SK-N-SH (cell line): ENCODE results near the gene PLD1. TPM values are rescaled to one million over a fixed set of nuclear protein-coding genes. Genes with fewer than 3 reads are reported as not detected.

Experiments used
- CTCF ChIA-PET: fragments of 300-600, 350-600 bp; formaldehyde crosslinking; extraction: SDS; loops from one replicate; lab custom pipeline; 2021; lab: Yijun Ruan, JAX
- POLR2A ChIA-PET: fragments of 350-600 bp; sonication (Branson Sonifier 250); formaldehyde crosslinking; extraction: SDS; loops from one replicate; lab custom pipeline; 2020; ENCODE audit warnings: antibody characterized with exemption, inconsistent platforms; lab: Yijun Ruan, JAX
- DNase-seq: peaks from one replicate; pipeline ENCODE4 v3.0.0; 2012
- H2AFZ ChIP-seq: fragments of 200-600 bp; sonication (generic); 2 replicates; pipeline ENCODE4 v1.8.1; 2016; ENCODE audit warnings: antibody characterized with exemption, mild to moderate bottlenecking, low read depth
- H3F3A ChIP-seq: fragments of 200-600 bp; sonication (generic); replicated peaks from 2 replicates; pipeline ENCODE3; 2016; ENCODE audit warnings: antibody characterized with exemption, mild to moderate bottlenecking; ENCODE audit not compliant: insufficient read depth
- H3K27ac ChIP-seq, 2 experiments: fragments of 200-500 bp in 1 of 2; fragments of 200-600 bp in 1 of 2; sonication (Bioruptor generic) in 1 of 2; sonication (generic), shearing (Covaris generic) in 1 of 2; 2 replicates each; pipeline versions ENCODE4 v1.5.1 to v1.6.1; 2014 to 2016; ENCODE audit warnings: low read depth in 2 of 2, inconsistent platforms in 1 of 2, low read length in 1 of 2, mild to moderate bottlenecking in 1 of 2, mixed read lengths in 1 of 2
- H3K27me3 ChIP-seq: fragments of 200-600 bp; sonication (generic), shearing (Covaris generic); 2 replicates; pipeline ENCODE4 v1.6.1; 2016; ENCODE audit warnings: mixed run types; ENCODE audit not compliant: insufficient read depth
- H3K36me3 ChIP-seq, 2 experiments: fragments of 200-500 bp in 1 of 2; fragments of 200-600 bp in 1 of 2; sonication (Bioruptor generic) in 1 of 2; sonication (generic) in 1 of 2; replicated peaks in 1 of 2; 2 replicates each; pipeline versions ENCODE3 to v1.5.1; 2014 to 2016; ENCODE audit warnings: low read length in 1 of 2, mild to moderate bottlenecking in 1 of 2; ENCODE audit not compliant: insufficient read depth in 2 of 2, control insufficient read depth in 1 of 2
- H3K4me1 ChIP-seq, 2 experiments: fragments of 200-500 bp in 1 of 2; fragments of 200-600 bp in 1 of 2; sonication (Bioruptor generic) in 1 of 2; sonication (generic), shearing (Covaris generic) in 1 of 2; 2 replicates each; pipeline versions ENCODE4 v1.5.1 to v1.6.1; 2014 to 2016; ENCODE audit warnings: low read depth in 1 of 2, low read length in 1 of 2, mixed run types in 1 of 2; ENCODE audit not compliant: insufficient read depth in 2 of 2, control insufficient read depth in 1 of 2
- H3K4me2 ChIP-seq: fragments of 200-600 bp; sonication (generic), shearing (Covaris generic); 2 replicates; pipeline ENCODE4 v1.6.1; 2017; ENCODE audit warnings: mixed run types
- H3K4me3 ChIP-seq, 2 experiments: fragments of 200-500 bp in 1 of 2; fragments of 200-600 bp in 1 of 2; sonication (Bioruptor generic) in 1 of 2; sonication (generic), shearing (Covaris generic) in 1 of 2; 2 replicates each; pipeline versions ENCODE4 v1.5.1 to v1.8.1; 2014 to 2016; ENCODE audit warnings: low read depth in 2 of 2, inconsistent platforms in 1 of 2, low read length in 1 of 2, mild to moderate bottlenecking in 1 of 2, mixed read lengths in 1 of 2, moderate library complexity in 1 of 2
- H3K79me2 ChIP-seq: fragments of 200-600 bp; sonication (generic); 2 replicates; pipeline ENCODE4 v1.8.1; 2017; ENCODE audit warnings: mild to moderate bottlenecking; ENCODE audit not compliant: insufficient read depth
- H3K9ac ChIP-seq: fragments of 200-600 bp; sonication (generic); 2 replicates; pipeline ENCODE4 v1.6.1; 2017; ENCODE audit warnings: mixed run types
- H3K9me2 ChIP-seq: fragments of 200-600 bp; sonication (generic); 2 replicates; pipeline ENCODE4 v1.6.1; 2017; ENCODE audit warnings: mixed run types
- H3K9me3 ChIP-seq: fragments of 200-600 bp; sonication (generic); 2 replicates; pipeline ENCODE4 v1.6.1; 2017; ENCODE audit warnings: mixed run types, mild to moderate bottlenecking, moderate library complexity
- H4K20me1 ChIP-seq: fragments of 200-600 bp; sonication (generic); 2 replicates; pipeline ENCODE4 v1.6.1; 2017; ENCODE audit warnings: mild to moderate bottlenecking, mixed run types; ENCODE audit not compliant: insufficient read depth
- CHD2 ChIP-seq: fragments of 150-350 bp; IDR thresholded peaks from 2 replicates; pipeline ENCODE4 v1.6.1; 2018; ENCODE audit warnings: low read length; ENCODE audit not compliant: partially characterized antibody
- ELF1 ChIP-seq: IDR thresholded peaks from 2 replicates; pipeline ENCODE4 v1.4.0; 2012
- EP300 ChIP-seq, 2 experiments: IDR thresholded peaks; 2 replicates each; pipeline versions ENCODE4 v1.4.0 to v1.6.1; 2012; ENCODE audit warnings: borderline replicate concordance in 1 of 2, low read depth in 1 of 2, low read length in 1 of 2
- FOXJ3 ChIP-seq: sonication (generic); formaldehyde crosslinking; IDR thresholded peaks from 2 replicates; pipeline ENCODE4 v1.5.1; 2020; ENCODE audit warnings: mild to moderate bottlenecking, missing genetic modification reagents
- FOXM1 ChIP-seq: IDR thresholded peaks from 2 replicates; pipeline ENCODE4 v1.4.0; 2012; ENCODE audit warnings: low read depth, mild to moderate bottlenecking
- GATA2 ChIP-seq: sonication (generic); formaldehyde crosslinking; IDR thresholded peaks from 2 replicates; pipeline ENCODE4 v1.5.0; 2020; ENCODE audit warnings: mild to moderate bottlenecking, missing genetic modification reagents
- MEF2A ChIP-seq: IDR thresholded peaks from 2 replicates; pipeline ENCODE4 v1.4.0; 2012; ENCODE audit warnings: low read depth, borderline replicate concordance
- MXI1 ChIP-seq: IDR thresholded peaks from 2 replicates; pipeline ENCODE4 v1.6.1; 2012; ENCODE audit warnings: mild to moderate bottlenecking, low read depth, low read length, improper control_type of control experiment
- NFIC ChIP-seq: IDR thresholded peaks from 2 replicates; pipeline ENCODE4 v1.4.0; 2012; ENCODE audit warnings: borderline replicate concordance
- RCOR1 ChIP-seq: fragments of 150-350 bp; IDR thresholded peaks from 2 replicates; pipeline ENCODE4 v1.6.1; 2017; ENCODE audit warnings: antibody characterized with exemption, low read length
- RFX5 ChIP-seq: IDR thresholded peaks from 2 replicates; pipeline ENCODE4 v1.6.1; 2012; ENCODE audit warnings: mild to moderate bottlenecking, improper control_type of control experiment, low read length
- RXRA ChIP-seq: IDR thresholded peaks from 2 replicates; pipeline ENCODE4 v1.4.0; 2012; ENCODE audit warnings: low read depth, mild to moderate bottlenecking, borderline replicate concordance
- SMC3 ChIP-seq: IDR thresholded peaks from 2 replicates; pipeline ENCODE4 v1.6.1; 2012; ENCODE audit warnings: low read depth, low read length, improper control_type of control experiment
- TAF1 ChIP-seq: IDR thresholded peaks from 2 replicates; pipeline ENCODE4 v1.6.1; 2012; ENCODE audit warnings: low read depth, mild to moderate bottlenecking, low read length, moderate library complexity, borderline replicate concordance
- TEAD4 ChIP-seq: IDR thresholded peaks from 2 replicates; pipeline ENCODE4 v1.4.0; 2012; ENCODE audit warnings: mild to moderate bottlenecking, borderline replicate concordance; ENCODE audit not compliant: insufficient read depth
- WGBS: methylation state at CpG from one replicate; pipeline ENCODE4 v1.1.6; 2017; ENCODE audit warnings: low lambda C conversion rate; 5-methylcytosine and 5-hydroxymethylcytosine counted together
- polyA plus RNA-seq, 3 experiments: library from polyadenylated mRNA; depleted of rRNA; stranded (reverse); fragments of >200 nt; gene quantifications; 2 replicates each; pipeline ENCODE4 v1.2.3, GENCODE V29; 2012
- TF ChIP-seq, protein P1 (sequence below): fragments of 150-350 bp; IDR thresholded peaks from 2 replicates; pipeline ENCODE4 v1.6.1; 2016; ENCODE audit warnings: mild to moderate bottlenecking, low read depth, low read length
- TF ChIP-seq, protein P2 (sequence below): fragments of 200-600 bp; sonication (generic); IDR thresholded peaks from 2 replicates; pipeline ENCODE4 v1.6.1; 2017; ENCODE audit warnings: antibody characterized with exemption, mild to moderate bottlenecking, moderate library complexity

Gene PLD1
- polyA plus RNA-seq, 1 of the 3 experiments (the other 2 are of a cell fraction): 6.2 TPM

DNA sequence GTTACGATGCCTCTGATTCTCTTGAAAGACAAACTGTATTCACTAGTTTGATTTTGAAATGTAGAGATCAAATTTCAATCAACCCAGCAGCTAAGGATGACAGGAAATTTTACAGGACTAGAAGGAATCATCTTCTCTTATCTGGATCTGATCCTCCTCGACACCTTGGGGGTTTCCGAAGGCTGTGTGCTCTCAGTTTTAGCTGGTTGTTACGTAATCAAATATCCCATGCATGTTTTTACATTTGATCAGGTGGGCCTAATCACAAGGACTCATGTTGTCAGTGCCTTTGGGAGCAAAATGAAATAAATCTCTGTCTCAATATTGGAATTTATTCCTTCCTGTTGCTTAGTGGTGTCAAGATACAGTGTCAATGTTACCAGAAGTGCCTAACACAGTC is 208.2 kb downstream of the PLD1 start:
- Histone ChIP-seq H2AFZ (no peak overlapping the region), H3K9me3 (no peaks in the 10 kb centered on the region), H3K36me3 (peaks cover 0 to 5% of the 10 kb centered on the region in 2 experiments), H3K9me2 (no peaks in the 10 kb centered on the region), H3K79me2 (no peaks in the 10 kb centered on the region), H3K27ac (no peak overlapping the region), H4K20me1 (no peaks in the 10 kb centered on the region), H3K9ac (no peak overlapping the region), H3K4me2 (no peak overlapping the region), H3K4me1 (no peaks in the 10 kb centered on the region; a peak in 1 of 4 replicates), H3K4me3 (no peak overlapping the region), H3F3A (no peaks in the 10 kb centered on the region), H3K27me3 (no peaks in the 10 kb centered on the region)
- CTCF ChIA-PET: no interaction called here
- POLR2A ChIA-PET: no interaction called here
- TF ChIP-seq EP300 (IDR thresholded peaks at IDR 0.05; ENCODE audit: borderline replicate concordance in 1 of 2, low read depth in 1 of 2, low read length in 1 of 2) (no peak), NFIC (no peak)
- WGBS: 90% methylated on average over 4 of the region's 4 CpGs
- no peak for DNase-seq

DNA sequence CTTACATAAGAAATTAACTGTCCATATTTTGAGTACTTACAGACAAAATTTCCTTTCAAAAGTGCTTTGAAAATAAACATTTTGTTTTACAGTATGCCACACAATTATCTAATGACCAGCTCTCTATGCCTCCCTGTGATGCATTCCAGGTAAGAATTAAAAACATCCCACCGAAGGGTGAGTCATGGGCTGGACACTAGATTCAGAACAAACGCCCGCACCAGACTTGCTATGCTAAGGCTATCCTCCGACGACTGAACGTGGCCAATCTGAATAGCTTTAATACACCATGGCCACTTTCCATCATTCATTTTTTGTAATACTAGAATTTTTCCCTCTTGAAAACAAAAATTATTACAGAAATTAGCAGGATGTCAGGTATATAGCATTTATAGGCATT is 210.3 kb downstream of the PLD1 start:
- peaks cover 0 to 5% of the 10 kb centered on the region in 2 experiments for H3K36me3 ChIP-seq
- no peaks in the 10 kb centered on the region for H3F3A ChIP-seq
- TF ChIP-seq MXI1 (no peak), FOXJ3 (CRISPR knock-in tag) (no peak), TEAD4 (no peak), RFX5 (no peak), FOXM1 (no peak), RCOR1 (no peak), SMC3 (no peak), ELF1 (no peak), MEF2A (no peak), RXRA (no peak), CHD2 (no peak), TAF1 (no peak), GATA2 (no peak)
- TF ChIP-seq, protein P1, sequence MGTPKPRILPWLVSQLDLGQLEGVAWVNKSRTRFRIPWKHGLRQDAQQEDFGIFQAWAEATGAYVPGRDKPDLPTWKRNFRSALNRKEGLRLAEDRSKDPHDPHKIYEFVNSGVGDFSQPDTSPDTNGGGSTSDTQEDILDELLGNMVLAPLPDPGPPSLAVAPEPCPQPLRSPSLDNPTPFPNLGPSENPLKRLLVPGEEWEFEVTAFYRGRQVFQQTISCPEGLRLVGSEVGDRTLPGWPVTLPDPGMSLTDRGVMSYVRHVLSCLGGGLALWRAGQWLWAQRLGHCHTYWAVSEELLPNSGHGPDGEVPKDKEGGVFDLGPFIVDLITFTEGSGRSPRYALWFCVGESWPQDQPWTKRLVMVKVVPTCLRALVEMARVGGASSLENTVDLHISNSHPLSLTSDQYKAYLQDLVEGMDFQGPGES: no peak
- TF ChIP-seq, protein P2, sequence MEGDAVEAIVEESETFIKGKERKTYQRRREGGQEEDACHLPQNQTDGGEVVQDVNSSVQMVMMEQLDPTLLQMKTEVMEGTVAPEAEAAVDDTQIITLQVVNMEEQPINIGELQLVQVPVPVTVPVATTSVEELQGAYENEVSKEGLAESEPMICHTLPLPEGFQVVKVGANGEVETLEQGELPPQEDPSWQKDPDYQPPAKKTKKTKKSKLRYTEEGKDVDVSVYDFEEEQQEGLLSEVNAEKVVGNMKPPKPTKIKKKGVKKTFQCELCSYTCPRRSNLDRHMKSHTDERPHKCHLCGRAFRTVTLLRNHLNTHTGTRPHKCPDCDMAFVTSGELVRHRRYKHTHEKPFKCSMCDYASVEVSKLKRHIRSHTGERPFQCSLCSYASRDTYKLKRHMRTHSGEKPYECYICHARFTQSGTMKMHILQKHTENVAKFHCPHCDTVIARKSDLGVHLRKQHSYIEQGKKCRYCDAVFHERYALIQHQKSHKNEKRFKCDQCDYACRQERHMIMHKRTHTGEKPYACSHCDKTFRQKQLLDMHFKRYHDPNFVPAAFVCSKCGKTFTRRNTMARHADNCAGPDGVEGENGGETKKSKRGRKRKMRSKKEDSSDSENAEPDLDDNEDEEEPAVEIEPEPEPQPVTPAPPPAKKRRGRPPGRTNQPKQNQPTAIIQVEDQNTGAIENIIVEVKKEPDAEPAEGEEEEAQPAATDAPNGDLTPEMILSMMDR: no peak
- no peaks in the 10 kb centered on the region; a peak in 1 of 4 replicates for H3K4me1 ChIP-seq
- no peak overlapping the region for H3K9ac ChIP-seq
- H3K4me2 ChIP-seq: no peak overlapping the region
- ChIA-PET CTCF (interaction anchor here (2.3 kb wide), 1 partner anchor 33 kb away, joined by 5 read pairs; no protein-coding TSS in a partner anchor), POLR2A (no interaction called here)
- WGBS: 87% methylated on average over 6 of the region's 6 CpGs
- H3K27me3 ChIP-seq: no peaks in the 10 kb centered on the region
- no peaks in the 10 kb centered on the region for H3K79me2 ChIP-seq
- H3K4me3 ChIP-seq: no peak overlapping the region
- no peaks in the 10 kb centered on the region for H4K20me1 ChIP-seq
- H2AFZ ChIP-seq: no peak overlapping the region
- H3K9me2 ChIP-seq: no peaks in the 10 kb centered on the region
- H3K27ac ChIP-seq: no peak overlapping the region
- H3K9me3 ChIP-seq: no peaks in the 10 kb centered on the region
- DNase-seq: no peak
